Measurements from ENCODE around the gene RGMA. TPM values are rescaled to one million over a fixed set of nuclear protein-coding genes. Genes with fewer than 3 reads are reported as not detected.

Gene RGMA
- total and polyA plus RNA-seq, 2 donors (not counting 3 experiments of a cell fraction or from before 2014, with no cell fraction given), result 0.06 to 0.13 TPM

- FAIRE-seq, result no peak
- CTCF ChIA-PET, result interaction anchor here (0.6 kb wide), 1 partner anchor 58 kb away, joined by 4 read pairs; no protein-coding TSS in a partner anchor
These were observed 25.0 kb downstream of the RGMA start for GRCh38 chr15:93063796-93064690.

More at GRCh38 chr15:93063796-93064690, 25.0 kb downstream of the RGMA start:
- no TSS peak for BruUV-seq (replicated peaks)
- H3K4me1 ChIP-seq (ENCODE audit: control insufficient read depth, extremely low read depth, insufficient read depth, low read length), result no peaks in the 10 kb centered on the region
- no peak overlapping the region for H3K4me3 ChIP-seq (replicated peaks in 1 of 3; ENCODE audit: insufficient read depth in 1 of 3, low read depth in 1 of 3, low read length in 3 of 3)
- dilution Hi-C loops (cut with MboI; ENCODE audit: extremely low pct_ligation_motif_present, low sequenced_read_pairs), result no loop called here
- no peak overlapping the region for H3K4me2 ChIP-seq (ENCODE audit: insufficient read depth, low read length)
- no peak for TF ChIP-seq EZH2 (IDR thresholded peaks at IDR 0.05; ENCODE audit: borderline replicate concordance, low read depth, low read length, severe bottlenecking)
- no peak for TF ChIP-seq GATA2 (IDR thresholded peaks at IDR 0.05; ENCODE audit: insufficient read depth, insufficient read length, low read depth, low read length)
- TF ChIP-seq, protein P1, sequence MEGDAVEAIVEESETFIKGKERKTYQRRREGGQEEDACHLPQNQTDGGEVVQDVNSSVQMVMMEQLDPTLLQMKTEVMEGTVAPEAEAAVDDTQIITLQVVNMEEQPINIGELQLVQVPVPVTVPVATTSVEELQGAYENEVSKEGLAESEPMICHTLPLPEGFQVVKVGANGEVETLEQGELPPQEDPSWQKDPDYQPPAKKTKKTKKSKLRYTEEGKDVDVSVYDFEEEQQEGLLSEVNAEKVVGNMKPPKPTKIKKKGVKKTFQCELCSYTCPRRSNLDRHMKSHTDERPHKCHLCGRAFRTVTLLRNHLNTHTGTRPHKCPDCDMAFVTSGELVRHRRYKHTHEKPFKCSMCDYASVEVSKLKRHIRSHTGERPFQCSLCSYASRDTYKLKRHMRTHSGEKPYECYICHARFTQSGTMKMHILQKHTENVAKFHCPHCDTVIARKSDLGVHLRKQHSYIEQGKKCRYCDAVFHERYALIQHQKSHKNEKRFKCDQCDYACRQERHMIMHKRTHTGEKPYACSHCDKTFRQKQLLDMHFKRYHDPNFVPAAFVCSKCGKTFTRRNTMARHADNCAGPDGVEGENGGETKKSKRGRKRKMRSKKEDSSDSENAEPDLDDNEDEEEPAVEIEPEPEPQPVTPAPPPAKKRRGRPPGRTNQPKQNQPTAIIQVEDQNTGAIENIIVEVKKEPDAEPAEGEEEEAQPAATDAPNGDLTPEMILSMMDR (IDR thresholded peaks at IDR 0.05; ENCODE audit: extremely low read depth in 1 of 2, insufficient read depth in 1 of 2, low read depth in 1 of 2, low read length in 2 of 2), result no peak
- TF ChIP-seq POLR2A (IDR thresholded peaks at IDR 0.05; ENCODE audit: low read depth, low read length), result no peak
- no peak for TF ChIP-seq FOS (IDR thresholded peaks at IDR 0.05; ENCODE audit: borderline replicate concordance, insufficient read depth, low read length)
- no peak for TF ChIP-seq POLR2AphosphoS5 (IDR thresholded peaks at IDR 0.05; ENCODE audit: insufficient read depth, low read depth, low read length)
- TF ChIP-seq MYC (IDR thresholded peaks at IDR 0.05; ENCODE audit: low read depth, low read length), result no peak
- TF ChIP-seq JUN (IDR thresholded peaks at IDR 0.05; ENCODE audit: borderline replicate concordance, insufficient read depth, insufficient read length, low read depth), result no peak
- TF ChIP-seq, protein P2, sequence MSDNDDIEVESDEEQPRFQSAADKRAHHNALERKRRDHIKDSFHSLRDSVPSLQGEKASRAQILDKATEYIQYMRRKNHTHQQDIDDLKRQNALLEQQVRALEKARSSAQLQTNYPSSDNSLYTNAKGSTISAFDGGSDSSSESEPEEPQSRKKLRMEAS (IDR thresholded peaks at IDR 0.05; ENCODE audit: insufficient read depth, insufficient read length), result no peak
- intact Hi-C loops (cut with micrococcal nuclease), result no loop called here
- H3K9ac ChIP-seq (replicated peaks; ENCODE audit: extremely low read depth, insufficient read depth, low read length), result no peak overlapping the region
- H3K36me3 ChIP-seq (ENCODE audit: control insufficient read depth in 2 of 2, extremely low read depth in 1 of 2, insufficient read depth in 2 of 2, low read length in 2 of 2), result no peaks in the 10 kb centered on the region
- DNase-seq (ENCODE audit: low read depth, low spot score), result no peak
- no peak overlapping the region for H3K27ac ChIP-seq (ENCODE audit: insufficient read depth, low read depth, low read length)
- H3K9me3 ChIP-seq (replicated peaks; ENCODE audit: control insufficient read depth, insufficient read depth, low read length), result no peaks in the 10 kb centered on the region
- H3K27me3 ChIP-seq (ENCODE audit: control insufficient read depth in 2 of 2, insufficient read depth in 2 of 2, low read length in 2 of 2), result no peaks in the 10 kb centered on the region
- POLR2A ChIA-PET, result no interaction called here
- no peaks in the 10 kb centered on the region for H3K79me2 ChIP-seq (ENCODE audit: control insufficient read depth, insufficient read depth, low read length)
- no peaks in the 10 kb centered on the region for H4K20me1 ChIP-seq (replicated peaks; ENCODE audit: control insufficient read depth, extremely low read depth, insufficient read depth, low read length)
- no peak overlapping the region for H2AFZ ChIP-seq (ENCODE audit: low read depth, low read length)
- no peaks in the 10 kb centered on the region for H3K9me1 ChIP-seq (replicated peaks; ENCODE audit: control insufficient read depth, extremely low read depth, insufficient read depth, low read length)
